GM21528 (cell line): ENCODE results near the gene EEF1A2.

ENCODE experiments used
- ATAC-seq: cut with Tn5 transposase; IDR thresholded peaks from one replicate; pipeline ENCODE4 v1.9.1; 2021; ENCODE audit warnings: mild to moderate bottlenecking, moderate library complexity; ENCODE audit not compliant: unreplicated experiment, low FRiP score

The EEF1A2 gene

GRCh38 chr20:63498960-63499337 lies at the start of gene EEF1A2:
TSS of gene EEF1A2 (minus strand) at chr20:63499083. CDS start at chr20:63497763, 1,320 bp downstream.
- ATAC-seq: no peak

GRCh38 chr20:63548542-63548941 lies 49.7 kb upstream of the EEF1A2 start:
- ATAC-seq: no peak

DNA sequence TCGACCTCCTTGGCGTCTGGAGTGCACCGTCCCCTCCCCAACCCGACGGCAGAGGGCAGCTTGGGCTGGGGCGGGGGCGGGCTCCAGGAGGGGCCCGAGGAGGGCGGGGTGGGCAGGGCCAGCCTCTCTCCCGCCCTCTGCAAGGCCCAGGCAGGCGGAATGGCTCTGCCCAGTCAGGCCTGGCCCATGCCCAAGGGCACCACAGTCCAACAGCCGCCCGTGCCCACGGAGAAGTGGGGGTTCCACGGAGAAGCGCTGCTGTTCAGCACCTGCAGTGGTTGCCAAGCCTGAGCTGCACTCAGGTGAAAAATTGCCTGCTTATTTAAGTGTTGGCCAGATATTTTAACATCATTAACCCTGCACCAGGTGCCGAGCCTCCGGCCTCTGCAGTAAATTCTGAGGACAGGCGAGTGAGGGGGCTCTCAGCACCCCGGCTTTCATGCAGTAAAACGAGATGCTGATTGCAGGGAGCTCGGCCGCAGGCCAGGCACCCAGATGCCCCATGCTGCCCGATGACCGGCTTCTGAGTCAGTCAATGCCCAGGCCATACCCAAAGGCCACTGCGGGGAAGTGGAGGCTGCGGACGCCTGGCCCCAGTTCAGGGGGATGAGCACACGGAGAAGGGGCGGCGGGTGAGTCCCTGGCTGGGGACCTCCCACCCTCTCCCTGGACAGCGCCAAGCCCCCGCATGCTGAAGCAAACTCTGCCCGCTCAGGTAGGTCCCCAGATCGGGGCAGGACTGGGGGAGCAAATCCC lies 49.0 kb upstream of the EEF1A2 start, which contains the start of gene SRMS:
Gene SRMS (minus strand): TSS at position 25 of the 756 bp plus-strand sequence. CDS start 286 bp downstream, outside the sequence.
- no peak for ATAC-seq

- ATAC-seq: no peak
Measured at GRCh38 chr20:63546956-63547724, 48.3 kb upstream of the EEF1A2 start.

- ATAC-seq: no peak
Measured at GRCh38 chr20:63546256-63546955, 47.5 kb upstream of the EEF1A2 start.

DNA sequence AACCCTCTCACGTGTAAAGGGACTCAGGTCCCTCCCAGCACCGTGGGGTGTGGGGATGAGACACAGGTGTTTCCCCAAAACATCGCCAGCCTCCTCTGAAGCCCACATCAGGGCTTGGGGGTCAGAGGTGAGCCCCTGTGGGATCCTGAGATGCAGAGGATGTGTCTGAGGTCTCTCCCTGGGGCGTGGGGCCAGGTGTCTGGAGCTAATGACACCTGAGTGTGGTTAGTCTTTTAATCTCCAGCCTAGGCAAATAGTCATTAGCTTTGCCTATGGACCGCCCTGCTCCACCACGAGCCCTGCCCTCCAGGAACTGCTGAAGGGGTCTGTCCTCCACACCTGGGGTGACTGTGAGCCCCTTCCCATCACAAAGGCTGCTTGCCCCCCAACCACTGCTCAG lies 46.9 kb upstream of the EEF1A2 start:
- ATAC-seq: no peak

DNA sequence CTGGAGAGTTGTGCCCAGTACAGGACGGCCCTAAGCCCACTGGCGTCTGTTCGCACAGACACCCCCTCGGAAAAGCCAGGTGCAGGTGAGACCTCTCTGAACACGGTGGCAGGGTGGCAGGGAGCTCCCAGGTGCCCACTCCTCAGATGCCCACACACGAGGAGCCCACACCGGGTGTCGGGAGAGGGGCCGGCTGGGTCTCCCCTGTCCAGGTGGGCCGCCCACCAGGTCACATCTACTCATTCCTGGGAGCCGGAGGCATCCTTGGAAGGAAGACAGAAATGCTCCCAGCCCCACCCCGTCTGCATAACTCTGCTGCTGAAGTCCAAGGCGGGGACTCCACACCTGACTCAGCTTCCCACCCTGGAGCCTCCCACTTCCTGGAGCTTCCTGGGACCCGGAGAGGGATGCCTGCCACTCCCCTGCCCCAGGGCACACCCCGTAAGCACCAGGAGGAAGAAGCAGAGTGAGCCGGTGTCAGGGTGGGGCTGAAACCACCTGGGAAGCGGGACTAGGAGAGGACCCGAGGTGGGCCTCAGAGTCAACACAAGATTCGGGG lies 46.2 kb upstream of the EEF1A2 start:
- no peak for ATAC-seq

DNA sequence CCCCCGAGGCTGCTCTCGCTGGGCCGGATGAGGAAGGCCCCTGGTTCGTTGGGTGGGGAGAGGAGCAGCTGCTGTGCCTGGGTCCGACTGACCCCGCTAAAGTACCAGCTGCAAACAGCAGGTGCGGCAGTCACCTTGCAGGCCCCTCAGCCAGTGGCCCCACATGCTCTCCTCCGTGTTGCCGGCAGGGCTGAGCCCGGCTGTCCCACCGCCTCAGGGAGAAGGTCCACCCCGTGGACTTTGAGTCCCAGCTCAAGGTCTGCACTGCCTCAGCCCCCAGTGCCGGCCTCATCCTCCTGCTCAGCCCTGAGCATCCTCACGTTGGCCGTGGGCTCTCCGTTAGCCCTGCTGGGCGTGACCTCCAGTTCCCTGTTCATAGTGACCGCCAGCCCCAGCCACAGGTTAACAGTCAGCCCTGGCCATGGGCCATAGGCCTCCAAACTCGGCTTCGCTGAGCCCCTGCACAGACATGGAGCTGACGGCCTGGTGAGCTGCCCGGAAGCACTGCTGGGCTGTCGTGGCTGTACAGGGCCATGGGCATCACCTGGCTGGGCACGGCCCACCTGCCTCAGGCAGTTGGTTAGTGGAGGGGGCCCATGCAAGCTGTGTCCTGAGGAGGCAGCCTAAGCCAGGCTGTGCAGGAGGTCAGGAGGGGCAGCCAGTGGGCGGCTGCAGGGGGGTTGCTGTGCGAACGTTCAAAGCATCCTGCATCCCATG lies 45.5 kb upstream of the EEF1A2 start:
- no peak for ATAC-seq

DNA sequence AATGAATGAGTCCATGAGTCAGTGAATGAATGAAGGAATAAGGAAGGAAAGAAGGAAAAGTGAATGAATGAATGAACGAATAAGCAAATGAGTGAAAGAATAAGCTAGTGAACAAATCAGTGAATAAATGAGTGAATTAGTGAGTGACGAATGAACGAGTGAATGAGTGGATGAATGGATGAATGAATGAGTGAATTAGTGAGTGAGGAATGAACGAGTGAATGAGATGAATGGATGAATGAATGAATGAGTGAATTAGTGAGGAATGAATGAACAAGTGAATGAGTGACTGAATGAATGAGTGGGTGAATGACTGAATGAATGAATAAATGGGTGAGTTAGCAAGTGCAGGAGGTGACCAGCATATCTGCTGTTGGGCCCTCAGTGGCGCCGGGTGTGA lies 44.9 kb upstream of the EEF1A2 start:
- ATAC-seq: no peak

DNA sequence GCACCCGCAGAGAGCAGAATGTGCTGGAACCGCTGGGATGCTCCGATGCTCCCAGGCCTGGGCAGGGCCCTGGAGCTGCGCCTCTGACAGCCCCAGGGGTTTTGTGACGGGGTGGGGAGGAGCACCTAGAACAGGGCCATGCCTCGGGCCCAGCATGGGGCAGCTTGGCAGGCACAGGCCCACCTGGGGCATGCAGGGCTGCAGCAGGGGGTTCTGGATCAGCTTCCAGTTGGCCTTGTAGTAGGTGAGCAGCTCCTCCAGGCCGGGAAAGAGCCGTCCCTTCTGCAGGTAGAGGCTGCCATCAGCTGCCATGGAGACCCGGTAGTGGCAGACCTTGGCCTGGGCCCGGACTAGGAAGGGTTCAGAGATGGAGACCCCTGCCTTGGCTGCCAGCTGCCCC lies 44.2 kb upstream of the EEF1A2 start:
- no peak for ATAC-seq

DNA sequence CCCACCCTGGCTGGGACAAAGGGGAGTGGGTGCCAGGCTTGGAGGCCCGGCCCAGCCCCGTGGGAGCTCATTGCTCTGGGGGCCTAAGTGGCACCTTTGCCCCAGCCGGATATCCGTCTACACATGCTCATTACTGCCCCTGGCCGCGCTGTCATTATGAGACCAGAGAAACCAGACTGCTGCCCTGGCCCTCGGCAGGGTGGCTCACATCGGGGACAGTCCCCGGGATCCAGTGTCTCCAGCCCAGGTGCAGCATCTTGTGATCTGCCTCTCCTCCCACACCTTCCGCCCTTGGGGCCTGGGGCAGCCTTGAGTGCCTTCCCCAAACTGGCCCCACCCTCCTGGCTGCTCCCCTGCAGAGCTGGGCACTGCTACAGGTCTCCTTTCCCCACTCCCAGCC lies 43.8 kb upstream of the EEF1A2 start:
- ATAC-seq: no peak

GRCh38 chr20:63542031-63542559 lies 43.2 kb upstream of the EEF1A2 start:
- no peak for ATAC-seq

DNA sequence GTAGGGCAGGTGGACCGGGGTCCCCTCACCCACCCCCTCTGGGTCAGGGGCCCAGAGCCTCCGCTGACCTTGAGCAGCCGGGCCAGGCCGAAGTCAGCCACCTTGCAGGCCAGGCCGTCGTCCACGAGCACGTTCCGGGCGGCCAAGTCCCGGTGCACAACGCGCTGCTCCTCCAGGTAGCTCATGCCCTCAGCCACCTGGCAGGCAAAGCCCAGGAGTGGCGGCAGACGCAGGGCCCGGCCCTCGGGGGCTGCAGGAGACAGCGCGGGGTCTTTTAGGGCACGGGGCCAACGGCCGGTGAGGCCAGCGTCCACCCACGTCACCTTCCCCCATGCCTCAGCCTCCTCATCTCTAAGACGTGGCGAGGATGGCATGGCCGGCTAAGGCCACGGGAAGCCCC lies 42.5 kb upstream of the EEF1A2 start:
- no peak for ATAC-seq

- no peak for ATAC-seq
Measured at GRCh38 chr20:63540417-63541186, 41.7 kb upstream of the EEF1A2 start.

GRCh38 chr20:63539441-63540370 lies 40.8 kb upstream of the EEF1A2 start:
- ATAC-seq: no peak

DNA sequence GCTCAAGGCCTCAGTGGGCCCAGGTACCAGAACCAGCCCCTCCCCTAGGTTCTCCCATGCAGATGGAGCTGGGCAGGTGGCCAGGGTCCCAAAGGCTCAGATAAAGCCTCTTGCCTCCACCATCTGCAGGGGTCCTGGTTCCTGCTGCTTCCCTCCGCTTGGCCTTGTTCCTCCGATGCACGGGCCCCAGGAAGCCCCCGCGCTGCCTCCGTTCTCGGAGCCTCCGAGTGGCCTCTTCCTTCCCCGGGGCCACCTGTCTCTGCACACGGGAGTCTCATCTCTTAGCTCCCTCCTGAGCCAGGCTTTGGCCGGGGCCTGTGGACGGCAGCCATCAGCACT lies 40.2 kb upstream of the EEF1A2 start:
- no peak for ATAC-seq

GRCh38 chr20:63538204-63539091 lies 39.6 kb upstream of the EEF1A2 start:
- no peak for ATAC-seq
